ELR (cell line): ENCODE results near the gene CD93.

Source experiments
- DNase-seq: peaks from one replicate; pipeline ENCODE4 v3.0.0-alpha.2; 2015; ENCODE audit warnings: low read depth

Gene CD93

DNA sequence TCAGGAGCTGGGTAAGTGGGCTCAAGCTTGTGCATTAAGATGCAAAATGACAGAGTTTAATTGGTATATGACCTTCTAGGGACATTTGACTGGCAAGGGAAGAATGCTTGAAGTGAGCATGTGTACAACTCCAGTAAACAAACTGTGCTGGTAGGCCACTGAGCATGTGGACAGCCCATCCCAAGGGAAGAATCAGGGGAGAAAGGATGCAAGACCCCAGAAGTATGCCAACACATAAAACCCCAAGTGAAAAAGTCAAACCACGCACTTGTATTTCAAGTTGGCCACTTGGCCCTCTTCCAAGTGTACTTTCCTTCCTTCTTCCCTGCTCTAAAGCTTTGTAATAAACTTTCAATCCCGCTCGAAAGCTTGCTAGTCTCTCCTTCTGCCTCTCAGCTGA lies 26.3 kb downstream of the CD93 start:
- DNase-seq, result no peak

- DNase-seq, result no peak
Measured at GRCh38 chr20:23059001-23059400, 27.1 kb downstream of the CD93 start.

DNA sequence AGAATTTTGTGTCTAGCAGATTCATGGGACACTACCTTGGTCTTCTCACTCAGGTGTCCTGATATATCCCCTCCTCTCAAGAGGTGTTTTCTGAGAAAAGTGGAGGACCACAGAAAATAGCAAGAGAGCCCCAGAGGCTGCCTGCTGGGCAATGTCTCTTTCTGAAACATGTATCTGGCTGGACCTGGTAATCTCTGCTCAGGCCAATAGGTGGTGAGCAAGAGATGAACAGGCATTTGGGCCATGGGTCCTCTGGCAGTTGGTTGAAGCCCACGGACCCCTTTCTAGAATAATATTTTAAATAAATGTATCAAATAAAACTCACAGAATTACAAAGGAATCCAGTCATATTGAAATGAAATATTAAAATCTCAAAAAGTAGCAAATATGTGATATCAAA lies 27.9 kb downstream of the CD93 start:
- no peak for DNase-seq

DNA sequence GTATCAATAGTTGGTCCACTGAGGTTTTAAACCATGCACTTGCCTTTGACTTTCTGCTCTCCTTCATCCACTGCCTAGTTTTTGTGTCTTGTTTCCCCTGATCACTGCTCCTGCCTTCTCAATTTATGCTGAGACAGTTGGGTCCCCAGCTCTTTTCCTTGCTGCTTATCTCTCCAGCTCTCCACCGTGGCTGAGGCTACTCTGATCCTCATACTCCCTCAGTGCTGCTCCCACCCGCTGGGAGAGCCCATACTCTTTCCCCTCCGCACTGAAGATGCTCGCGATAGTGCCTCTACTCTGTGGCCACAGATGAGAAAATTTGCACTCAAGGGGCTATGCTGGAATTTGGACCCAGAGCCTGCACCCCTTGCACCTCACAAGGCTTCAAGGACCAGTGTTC lies 33.2 kb downstream of the CD93 start:
- no peak for DNase-seq

DNA sequence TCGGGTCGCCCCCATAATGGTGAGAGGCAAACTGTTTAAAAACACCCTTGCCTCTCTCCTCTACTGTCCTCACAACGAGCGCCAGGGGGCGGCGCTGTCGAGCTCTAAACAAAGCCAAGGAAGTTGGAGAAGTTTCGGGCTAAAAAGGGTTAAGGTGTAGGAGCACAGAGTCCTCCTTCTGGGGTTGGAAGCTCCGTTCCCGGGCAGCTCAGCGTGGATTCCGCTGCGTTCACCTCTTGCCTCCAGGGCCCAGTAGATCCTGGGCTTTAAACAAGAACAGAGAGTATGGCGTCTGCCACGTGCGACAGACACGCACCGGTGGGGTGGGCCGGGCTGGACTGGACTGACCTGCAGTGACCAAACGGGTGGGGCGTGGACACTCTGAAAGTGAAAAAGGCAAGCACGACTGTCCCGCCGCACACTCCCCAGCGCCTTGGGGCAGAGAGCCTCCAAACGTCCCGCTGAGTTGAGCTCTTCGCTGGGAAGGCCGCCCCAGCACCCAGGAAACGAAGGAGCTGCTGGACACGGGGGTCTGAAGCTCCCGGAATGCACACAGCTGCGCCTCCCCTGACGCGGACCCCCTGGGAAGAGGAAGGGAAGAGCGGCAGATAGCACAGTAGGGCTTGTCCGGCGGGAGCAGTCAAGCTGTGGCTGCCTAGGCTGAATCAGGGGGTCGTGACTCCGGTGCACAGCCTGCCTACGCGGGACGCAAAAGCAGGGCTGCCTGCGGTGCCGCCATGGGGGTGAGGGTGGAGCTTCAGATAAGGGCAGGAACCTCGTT lies 35.1 kb downstream of the CD93 start:
- DNase-seq, result peak; percentile 57

- peak; percentile 28 for DNase-seq
Measured at GRCh38 chr20:23050076-23050838, 35.9 kb downstream of the CD93 start.

DNA sequence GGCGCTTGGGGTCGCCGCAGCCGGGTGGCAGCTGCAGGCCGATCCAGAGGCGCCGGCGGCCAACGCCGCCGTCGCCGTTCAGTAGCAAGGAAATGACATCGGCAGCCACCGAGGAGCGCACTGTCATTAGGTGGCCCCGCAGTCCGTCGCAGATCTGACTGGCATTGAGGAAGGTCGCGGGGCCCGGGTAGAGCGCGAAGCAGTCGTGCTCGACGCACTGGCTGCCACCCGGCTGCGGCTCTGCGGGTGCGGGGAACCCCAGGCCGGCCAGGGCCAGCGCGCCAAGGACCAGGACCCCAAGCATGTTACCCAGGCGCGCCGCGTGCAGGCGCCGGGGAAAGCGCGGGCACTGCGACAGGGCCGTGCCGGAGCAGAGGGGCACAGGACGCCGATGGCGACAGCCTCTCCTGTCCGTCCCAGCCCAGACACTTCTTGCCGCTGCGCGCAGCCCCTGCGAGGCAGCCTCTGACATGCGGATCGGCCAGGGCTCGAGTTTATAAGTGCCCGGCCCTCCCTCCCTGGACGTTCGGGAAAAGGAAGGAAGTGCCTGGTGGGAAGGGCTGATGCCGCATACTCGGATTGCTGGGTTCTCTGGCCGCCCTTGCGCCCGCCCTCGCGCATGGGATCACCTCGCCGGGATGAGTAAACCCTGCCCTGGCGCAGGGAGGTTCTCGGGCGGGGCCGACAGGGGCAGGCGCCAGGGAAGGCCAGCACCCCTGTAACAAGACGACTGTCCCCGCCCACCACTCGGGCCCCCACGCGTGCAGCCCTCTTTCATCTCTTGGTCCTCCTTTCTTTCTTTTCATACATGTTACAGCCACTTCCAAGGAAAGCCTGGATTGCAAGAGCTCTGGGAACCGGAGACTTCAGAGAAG lies 36.7 kb downstream of the CD93 start, which contains the start of gene THBD:
Gene THBD (minus strand): TSS at position 472 of the 875 bp plus-strand sequence. CDS start 168 bp downstream, at position 304.
- DNase-seq, result peak; percentile 32

- peak; percentile 14 for DNase-seq
Measured at GRCh38 chr20:23048283-23049200, 37.6 kb downstream of the CD93 start.

DNA sequence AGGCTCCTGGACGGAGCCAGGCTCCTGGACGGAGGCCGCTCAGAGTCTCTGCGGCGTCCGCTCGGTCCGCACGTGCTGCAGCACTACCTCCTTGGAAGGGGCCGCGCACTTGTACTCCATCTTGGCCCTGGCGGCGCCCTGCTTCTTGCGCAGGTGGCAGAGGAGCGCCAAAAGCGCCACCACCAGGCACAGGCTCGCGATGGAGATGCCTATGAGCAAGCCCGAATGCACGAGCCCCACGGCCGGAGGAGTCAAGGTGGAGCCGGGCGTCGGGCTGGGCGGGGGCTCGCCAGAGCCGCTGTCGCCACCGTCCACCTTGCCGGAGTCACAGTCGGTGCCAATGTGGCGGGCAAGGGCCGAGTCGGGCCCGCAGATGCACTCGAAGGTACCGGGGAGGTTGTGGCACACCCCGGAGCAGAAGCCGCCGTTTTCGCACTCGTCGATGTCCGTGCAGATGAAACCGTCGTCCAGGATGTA lies 38.3 kb downstream of the CD93 start:
- DNase-seq, result no peak

DNA sequence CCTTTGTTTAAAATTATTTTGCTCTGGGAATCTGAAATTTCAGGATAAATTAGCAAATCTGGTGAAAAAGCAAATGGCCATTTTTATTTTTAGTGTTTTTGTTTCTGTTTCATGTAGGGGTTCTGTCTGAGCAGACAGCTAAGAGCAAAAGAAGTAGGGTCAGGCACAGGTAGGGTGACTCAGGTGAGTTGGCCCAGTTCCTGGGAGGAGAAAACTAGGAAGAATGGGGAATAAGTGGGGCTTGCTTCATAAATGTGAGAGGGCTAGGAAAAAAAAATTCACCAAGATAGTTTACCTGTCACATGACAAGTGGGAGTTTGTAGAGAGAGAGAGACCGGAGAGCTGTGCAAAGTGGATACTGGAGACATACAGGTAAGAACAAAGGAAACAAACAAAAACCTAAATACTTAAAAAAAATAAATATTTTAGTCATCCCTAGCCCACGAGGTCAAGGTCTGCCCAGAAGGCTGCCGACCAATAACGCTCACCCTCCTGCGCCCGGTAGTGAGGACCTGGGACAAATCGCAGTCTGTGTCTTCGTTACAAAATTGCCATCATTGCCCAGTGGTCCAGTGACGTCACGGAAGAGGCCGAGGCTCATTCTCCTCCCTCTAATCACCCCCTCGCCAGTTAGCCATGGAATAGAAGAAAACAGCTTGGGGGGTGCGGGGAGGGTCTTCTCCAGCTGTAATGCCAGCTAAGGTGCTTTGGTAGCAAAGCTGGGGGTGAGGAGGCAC lies 39.0 kb downstream of the CD93 start:
- no peak for DNase-seq

- DNase-seq, result no peak
Measured at GRCh38 chr20:23046431-23046830, 39.7 kb downstream of the CD93 start.

DNA sequence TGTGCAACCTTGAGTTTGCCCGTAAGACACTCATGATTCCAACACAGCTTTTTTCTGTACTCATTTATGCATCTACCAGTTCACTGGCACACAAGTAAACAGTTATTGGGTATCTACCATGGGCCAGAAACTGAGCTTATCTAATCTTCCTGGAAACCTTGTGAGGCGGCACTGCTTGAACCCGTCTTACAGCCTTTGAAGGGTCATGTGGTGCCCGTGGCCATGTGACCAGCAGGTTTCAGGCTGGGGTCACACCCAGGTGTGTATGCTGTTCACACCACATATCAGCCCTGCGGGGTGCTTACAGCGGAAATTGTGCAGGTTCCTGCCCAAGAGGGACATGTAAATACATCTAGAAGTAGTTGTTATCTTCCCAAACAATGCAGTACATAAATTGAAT lies 42.7 kb downstream of the CD93 start:
- DNase-seq, result no peak

DNA sequence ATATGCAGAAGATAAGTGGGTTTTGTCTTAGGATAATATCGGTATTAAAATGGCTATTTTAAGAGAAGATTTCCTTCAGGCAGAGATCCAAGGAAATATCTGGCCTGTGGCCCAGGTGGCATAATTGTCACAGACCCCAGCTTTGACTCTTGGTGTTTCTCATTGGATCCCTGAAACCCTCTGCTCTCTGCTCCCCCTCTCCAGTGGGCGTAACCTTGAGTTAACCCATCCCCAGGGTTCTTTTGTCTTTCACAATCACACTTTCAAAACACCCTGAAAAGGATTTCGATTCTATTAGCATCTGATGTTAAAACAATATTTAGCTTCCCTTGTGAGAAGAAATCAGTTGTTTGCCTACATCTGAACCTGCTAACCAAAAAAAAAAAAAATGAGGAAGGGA lies 43.9 kb downstream of the CD93 start:
- no peak for DNase-seq

DNA sequence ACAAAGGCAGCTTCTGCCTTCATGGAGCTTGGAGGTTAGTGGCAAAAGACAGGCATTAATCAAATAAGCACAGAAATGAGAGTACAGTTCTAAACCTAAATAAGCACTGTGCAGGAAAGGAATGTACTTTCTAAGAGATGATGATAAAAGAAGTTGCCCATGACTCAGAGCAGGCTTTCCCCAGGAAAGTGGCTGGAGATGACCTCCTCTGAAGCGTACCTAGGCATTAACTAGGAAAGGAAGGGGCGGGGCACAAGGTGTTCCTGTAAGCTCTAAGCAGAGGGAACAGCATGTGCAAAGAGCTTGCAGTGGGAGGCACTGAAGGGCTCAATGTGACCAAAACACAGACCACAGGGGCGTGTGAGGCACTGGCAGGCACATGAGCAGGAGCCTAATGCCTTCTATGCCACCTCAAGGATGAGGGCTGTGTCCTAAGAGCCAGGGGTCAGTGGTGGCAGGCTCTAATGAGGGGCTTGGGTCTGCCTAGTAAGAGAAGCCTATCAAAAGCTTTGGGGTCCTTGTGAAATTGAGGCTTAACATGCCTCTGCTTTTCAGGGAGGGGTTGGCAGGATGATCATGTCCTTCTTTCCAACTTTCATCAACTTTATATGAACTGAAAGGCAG lies 46.1 kb downstream of the CD93 start:
- DNase-seq, result no peak

- no peak for DNase-seq
Measured at GRCh38 chr20:23039136-23039875, 46.8 kb downstream of the CD93 start.

GRCh38 chr20:23037017-23037481 lies 49.1 kb downstream of the CD93 start:
- DNase-seq, result no peak

DNA sequence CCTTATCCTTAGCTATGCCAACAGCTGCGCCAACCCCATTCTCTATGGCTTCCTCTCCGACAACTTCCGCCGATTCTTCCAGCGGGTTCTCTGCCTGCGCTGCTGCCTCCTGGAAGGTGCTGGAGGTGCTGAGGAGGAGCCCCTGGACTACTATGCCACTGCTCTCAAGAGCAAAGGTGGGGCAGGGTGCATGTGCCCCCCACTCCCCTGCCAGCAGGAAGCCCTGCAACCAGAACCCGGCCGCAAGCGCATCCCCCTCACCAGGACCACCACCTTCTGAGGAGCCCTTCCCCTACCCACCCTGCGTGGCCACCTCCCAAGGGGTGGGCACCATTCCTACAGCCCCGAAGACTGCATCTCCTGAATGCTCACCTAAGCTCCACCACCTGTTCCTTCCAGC lies 49.8 kb downstream of the CD93 start:
- DNase-seq, result no peak

DNA sequence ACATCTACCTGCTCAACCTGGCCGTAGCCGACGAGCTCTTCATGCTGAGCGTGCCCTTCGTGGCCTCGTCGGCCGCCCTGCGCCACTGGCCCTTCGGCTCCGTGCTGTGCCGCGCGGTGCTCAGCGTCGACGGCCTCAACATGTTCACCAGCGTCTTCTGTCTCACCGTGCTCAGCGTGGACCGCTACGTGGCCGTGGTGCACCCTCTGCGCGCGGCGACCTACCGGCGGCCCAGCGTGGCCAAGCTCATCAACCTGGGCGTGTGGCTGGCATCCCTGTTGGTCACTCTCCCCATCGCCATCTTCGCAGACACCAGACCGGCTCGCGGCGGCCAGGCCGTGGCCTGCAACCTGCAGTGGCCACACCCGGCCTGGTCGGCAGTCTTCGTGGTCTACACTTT lies 50.4 kb downstream of the CD93 start:
- DNase-seq, result no peak
